ENCODE results near the gene LONRF2.
A peak's percentile ranks its signal among the peaks of the same experiment; 100 is the strongest.

Gene LONRF2

GRCh38 chr2:100272841-100273329, 49.4 kb downstream of the LONRF2 start:
- peak overlapping the region; percentile 35 for H3K27ac ChIP-seq
- TF ChIP-seq CTCF (conservative IDR thresholded peaks at IDR 0.05): no peak

DNA sequence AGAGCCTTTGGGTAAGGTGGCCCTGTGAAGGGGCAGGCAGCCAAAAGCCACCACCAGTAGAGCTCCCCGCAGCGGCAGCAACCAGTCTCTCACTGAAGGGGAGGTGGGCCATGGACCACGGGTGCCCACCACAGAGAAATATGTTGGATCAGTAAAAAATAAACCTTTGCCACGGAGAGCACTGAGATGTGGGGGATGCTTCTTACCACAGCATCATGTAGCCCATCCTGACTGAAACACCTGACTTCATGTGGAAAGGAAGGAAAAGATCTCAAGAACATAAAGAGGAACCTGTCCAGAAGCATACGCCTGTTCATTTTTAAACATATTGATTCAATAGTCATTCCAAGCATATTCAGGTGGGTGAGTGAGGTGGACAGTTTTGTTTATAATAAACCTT, 51.1 kb downstream of the LONRF2 start:
- H3K27ac ChIP-seq: no peak overlapping the region

DNA sequence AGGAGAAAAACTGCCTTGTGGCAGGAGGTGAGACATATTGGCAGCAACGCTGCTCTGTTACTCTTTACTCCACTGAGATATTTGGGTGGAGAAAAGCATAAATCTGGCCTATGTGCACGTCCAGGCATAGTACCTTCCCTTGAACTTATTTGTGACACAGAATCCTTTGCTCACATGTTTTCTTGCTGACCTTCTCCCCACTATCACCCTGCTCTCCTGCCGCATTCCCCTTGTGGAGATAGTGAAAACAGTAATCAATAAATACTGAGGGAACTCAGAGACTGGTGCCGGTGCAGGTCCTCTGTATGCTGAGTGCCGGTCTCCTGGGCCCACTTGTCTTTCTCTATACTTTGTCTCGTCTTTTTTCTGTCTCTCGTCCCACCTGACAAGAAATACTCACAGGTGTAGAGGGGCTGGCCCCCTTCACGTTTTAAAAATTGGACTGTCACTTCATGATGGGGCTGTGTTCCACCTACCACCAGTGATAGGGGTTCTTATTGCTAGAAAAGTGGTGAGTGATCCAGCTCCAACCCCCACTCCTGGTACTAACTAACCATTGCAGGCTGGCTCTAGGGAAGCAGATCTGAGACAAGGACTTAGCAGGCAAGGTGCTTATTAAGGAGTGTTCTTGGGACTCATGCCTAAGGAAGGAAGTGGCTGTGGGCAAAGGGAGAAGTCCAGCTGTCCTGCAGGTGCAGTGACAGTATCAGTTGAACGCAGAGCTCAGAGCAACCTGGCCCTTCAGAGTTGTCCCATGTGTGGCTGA, 51.7 kb downstream of the LONRF2 start:
- H3K27ac ChIP-seq: no peak overlapping the region
- no peak for TF ChIP-seq CTCF (conservative IDR thresholded peaks at IDR 0.05)

More for the DNA sequence above, 51.1 kb downstream of the LONRF2 start:
- no peak for TF ChIP-seq CTCF (conservative IDR thresholded peaks at IDR 0.05)

DNA sequence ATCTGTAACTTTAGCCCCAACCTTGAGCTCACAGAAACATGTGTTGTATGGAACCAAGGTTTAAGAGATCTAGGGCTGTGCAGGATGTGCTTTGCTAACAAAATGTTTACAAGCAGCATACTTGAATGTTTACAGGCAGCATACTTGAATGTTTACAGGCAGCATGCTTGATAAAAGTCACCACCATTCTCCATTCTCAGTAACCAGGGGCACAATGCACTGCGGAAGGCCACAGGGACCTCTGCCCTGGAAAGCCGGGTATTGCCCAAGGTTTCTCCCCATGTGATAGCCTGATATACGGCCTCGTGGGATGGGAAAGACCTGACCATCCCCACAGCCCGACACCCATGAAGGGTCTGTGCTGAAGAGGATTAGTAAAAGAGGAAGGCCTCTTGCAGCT, 52.4 kb downstream of the LONRF2 start:
- TF ChIP-seq CTCF (conservative IDR thresholded peaks at IDR 0.05): no peak
- H3K27ac ChIP-seq: no peak overlapping the region

- H3K27ac ChIP-seq: no peak overlapping the region
- no peak for TF ChIP-seq CTCF (conservative IDR thresholded peaks at IDR 0.05)
These were observed 53.3 kb downstream of the LONRF2 start for GRCh38 chr2:100268986-100269385.

GRCh38 chr2:100267751-100268150, 54.5 kb downstream of the LONRF2 start:
- no peak overlapping the region for H3K27ac ChIP-seq
- no peak for TF ChIP-seq CTCF (conservative IDR thresholded peaks at IDR 0.05)

GRCh38 chr2:100266126-100266525, 56.2 kb downstream of the LONRF2 start:
- TF ChIP-seq CTCF (conservative IDR thresholded peaks at IDR 0.05): no peak
- H3K27ac ChIP-seq: no peak overlapping the region
